Mammary epithelial cell (primary cell): Measurements from ENCODE around the gene SORBS1.

Experiments
- EZH2 ChIP-seq: IDR thresholded peaks from 2 replicates; pipeline ENCODE4 v1.6.1; 2012; ENCODE audit warnings: low read length, inconsistent platforms, borderline replicate concordance
- TF ChIP-seq, protein P1 (sequence below), 2 donors: IDR thresholded peaks in 1 of 2; conservative IDR thresholded peaks in 1 of 2; 2 replicates each; pipeline ENCODE4 v1.5.1; 2011 to 2012; ENCODE audit warnings: inconsistent platforms in 2 of 2, low read length in 2 of 2, mild to moderate bottlenecking in 2 of 2, control low read depth in 1 of 2, low read depth in 1 of 2; ENCODE audit not compliant: insufficient read depth in 1 of 2; ENCODE audit errors: extremely low read depth in 1 of 2

DNA sequence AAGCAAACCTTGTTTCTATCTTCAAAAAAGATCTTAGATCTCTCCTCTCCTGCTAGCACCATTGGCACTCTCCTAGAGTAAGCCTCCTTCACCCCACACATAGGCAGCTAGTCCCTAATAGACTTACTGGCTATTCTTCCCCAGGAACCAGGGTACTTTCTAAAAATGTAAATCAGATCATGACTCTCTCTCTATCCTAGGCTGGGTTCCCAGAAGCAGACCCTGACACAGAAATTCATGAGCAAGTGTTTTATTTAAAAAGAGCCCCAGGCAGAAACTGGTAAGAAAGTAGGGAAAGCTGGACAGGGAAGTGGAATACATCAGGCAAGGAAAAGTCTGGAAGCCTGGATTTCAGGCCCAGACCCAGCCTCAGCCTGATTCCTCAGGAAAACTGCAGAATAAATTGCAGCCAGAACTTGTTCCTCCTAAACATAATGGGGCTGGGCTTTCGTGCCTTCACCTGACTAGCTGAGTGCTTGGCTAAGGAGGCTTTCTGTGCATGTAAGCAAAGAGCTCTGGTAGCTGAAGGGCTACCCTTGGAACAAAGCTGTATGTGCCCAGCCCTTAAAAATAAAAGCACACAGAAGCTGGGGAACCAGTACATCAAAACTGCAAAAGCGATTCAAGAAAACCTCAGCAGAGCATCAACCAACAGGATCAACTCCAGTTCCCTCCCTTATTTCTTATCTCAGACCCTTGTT, 18.8 kb upstream of the SORBS1 start:
- no peak for TF ChIP-seq EZH2
- TF ChIP-seq, protein P1, sequence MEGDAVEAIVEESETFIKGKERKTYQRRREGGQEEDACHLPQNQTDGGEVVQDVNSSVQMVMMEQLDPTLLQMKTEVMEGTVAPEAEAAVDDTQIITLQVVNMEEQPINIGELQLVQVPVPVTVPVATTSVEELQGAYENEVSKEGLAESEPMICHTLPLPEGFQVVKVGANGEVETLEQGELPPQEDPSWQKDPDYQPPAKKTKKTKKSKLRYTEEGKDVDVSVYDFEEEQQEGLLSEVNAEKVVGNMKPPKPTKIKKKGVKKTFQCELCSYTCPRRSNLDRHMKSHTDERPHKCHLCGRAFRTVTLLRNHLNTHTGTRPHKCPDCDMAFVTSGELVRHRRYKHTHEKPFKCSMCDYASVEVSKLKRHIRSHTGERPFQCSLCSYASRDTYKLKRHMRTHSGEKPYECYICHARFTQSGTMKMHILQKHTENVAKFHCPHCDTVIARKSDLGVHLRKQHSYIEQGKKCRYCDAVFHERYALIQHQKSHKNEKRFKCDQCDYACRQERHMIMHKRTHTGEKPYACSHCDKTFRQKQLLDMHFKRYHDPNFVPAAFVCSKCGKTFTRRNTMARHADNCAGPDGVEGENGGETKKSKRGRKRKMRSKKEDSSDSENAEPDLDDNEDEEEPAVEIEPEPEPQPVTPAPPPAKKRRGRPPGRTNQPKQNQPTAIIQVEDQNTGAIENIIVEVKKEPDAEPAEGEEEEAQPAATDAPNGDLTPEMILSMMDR (conservative IDR thresholded peaks at IDR 0.05 in 1 of 2, IDR thresholded peaks at IDR 0.05 in 1 of 2; ENCODE audit: extremely low read depth in 1 of 2, insufficient read depth in 1 of 2, low read depth in 1 of 2, low read length in 2 of 2) = no peak
